NCI-H2081 (cell line): Measurements from ENCODE around the gene ZCCHC7.
A peak's percentile ranks its signal among the peaks of the same experiment; 100 is the strongest.
"Not testable (repeated sequence)": the region's sequence is repeated elsewhere in the genome, so short reads cannot be mapped to it uniquely, and the experiment has no call there.

Experiments
- DNase-seq, 2 experiments: peaks; one replicate each; lab custom pipeline; 2025; lab: John Stamatoyannopoulos, UW

The ZCCHC7 gene

GRCh38 chr9:37251452-37251851, 131.1 kb downstream of the ZCCHC7 start:
- DNase-seq = no peak

GRCh38 chr9:37253377-37253937, 133.1 kb downstream of the ZCCHC7 start:
- DNase-seq = no peak

GRCh38 chr9:37255187-37255586, 134.8 kb downstream of the ZCCHC7 start:
- no peak for DNase-seq

- DNase-seq = no peak
These were observed 135.8 kb downstream of the ZCCHC7 start for GRCh38 chr9:37255944-37256862.

- DNase-seq = no peak
These were observed 139.6 kb downstream of the ZCCHC7 start for GRCh38 chr9:37259951-37260350.

GRCh38 chr9:37262410-37262809, 142.0 kb downstream of the ZCCHC7 start:
- peak in 1 of 2 experiments; percentile 30 for DNase-seq

- DNase-seq = no peak
These were observed 144.2 kb downstream of the ZCCHC7 start for GRCh38 chr9:37264539-37264938.

GRCh38 chr9:37266630-37267029, 146.3 kb downstream of the ZCCHC7 start:
- no peak for DNase-seq

- no peak for DNase-seq
These were observed 148.8 kb downstream of the ZCCHC7 start for GRCh38 chr9:37269221-37269620.

- DNase-seq = no peak
These were observed 151.3 kb downstream of the ZCCHC7 start for GRCh38 chr9:37271679-37272078.

GRCh38 chr9:37273595-37273994, 153.2 kb downstream of the ZCCHC7 start:
- no peak for DNase-seq

- DNase-seq = no peak
These were observed 161.2 kb downstream of the ZCCHC7 start for GRCh38 chr9:37281541-37281940.

GRCh38 chr9:37283730-37284325, 163.5 kb downstream of the ZCCHC7 start:
- DNase-seq = no peak

GRCh38 chr9:37284636-37285035, 164.3 kb downstream of the ZCCHC7 start:
- no peak for DNase-seq

GRCh38 chr9:37286530-37287175, 166.3 kb downstream of the ZCCHC7 start:
- no peak for DNase-seq

- no peak for DNase-seq
These were observed 166.9 kb downstream of the ZCCHC7 start for GRCh38 chr9:37287317-37287716.

GRCh38 chr9:37289631-37290030, 169.3 kb downstream of the ZCCHC7 start:
- no peak for DNase-seq

GRCh38 chr9:37290366-37290939, 170.1 kb downstream of the ZCCHC7 start:
- no peak for DNase-seq

- DNase-seq = no peak
These were observed 170.6 kb downstream of the ZCCHC7 start for GRCh38 chr9:37290940-37291485.

- not testable (repeated sequence) for DNase-seq
These were observed 171.4 kb downstream of the ZCCHC7 start for GRCh38 chr9:37291612-37292238.

- no peak for DNase-seq
These were observed 172.5 kb downstream of the ZCCHC7 start for GRCh38 chr9:37292896-37293295.
